Hepatocyte (in vitro differentiated cells): Measurements from ENCODE around the gene PCID2. TPM values are rescaled to one million over a fixed set of nuclear protein-coding genes. Genes with fewer than 3 reads are reported as not detected.

ENCODE experiments used
- DNase-seq: peaks from one replicate; pipeline ENCODE4 v3.0.0-alpha.2; 2016; ENCODE audit warnings: low spot score
- H2AFZ ChIP-seq: fragments of 200-600 bp; sonication (generic); 2 replicates; pipeline ENCODE4 v1.6.0; 2016; ENCODE audit warnings: antibody characterized with exemption, mild to moderate bottlenecking
- H3K27ac ChIP-seq: fragments of 200-600 bp; sonication (generic); 2 replicates; pipeline ENCODE4 v1.5.1; 2016; ENCODE audit warnings: mild to moderate bottlenecking
- H3K27me3 ChIP-seq: fragments of 200-600 bp; sonication (generic); 2 replicates; pipeline ENCODE4 v1.6.1; 2016
- H3K36me3 ChIP-seq: fragments of 200-600 bp; sonication (generic); replicated peaks from 2 replicates; pipeline ENCODE4 v1.5.1; 2016; ENCODE audit warnings: low read depth; ENCODE audit not compliant: insufficient read depth
- H3K4me1 ChIP-seq: fragments of 200-600 bp; sonication (generic); 2 replicates; pipeline ENCODE4 v1.5.1; 2016; ENCODE audit warnings: mild to moderate bottlenecking, moderate library complexity; ENCODE audit not compliant: insufficient read depth
- H3K4me2 ChIP-seq: fragments of 200-600 bp; sonication (generic); 2 replicates; pipeline ENCODE4 v1.6.0; 2016
- H3K4me3 ChIP-seq: fragments of 200-600 bp; sonication (generic); 2 replicates; pipeline ENCODE4 v1.5.1; 2016; ENCODE audit warnings: mild to moderate bottlenecking
- H3K79me2 ChIP-seq: fragments of 200-600 bp; sonication (generic); 2 replicates; pipeline ENCODE4 v1.6.0; 2017; ENCODE audit warnings: mild to moderate bottlenecking
- H3K9me2 ChIP-seq: fragments of 200-600 bp; sonication (generic); replicated peaks from 2 replicates; pipeline ENCODE4 v1.6.0; 2017; ENCODE audit warnings: mild to moderate bottlenecking; ENCODE audit not compliant: insufficient read depth
- H3K9me3 ChIP-seq: fragments of 200-600 bp; sonication (generic); 2 replicates; pipeline ENCODE4 v1.5.1; 2016; ENCODE audit warnings: low read depth, mild to moderate bottlenecking
- H4K20me1 ChIP-seq: fragments of 200-600 bp; sonication (generic); 2 replicates; pipeline ENCODE4 v1.6.0; 2016; ENCODE audit warnings: mild to moderate bottlenecking; ENCODE audit not compliant: insufficient read depth, poor library complexity, severe bottlenecking
- EZH2 ChIP-seq: fragments of 200-600 bp; sonication (generic); IDR thresholded peaks from 2 replicates; pipeline ENCODE4 v1.6.1; 2016; ENCODE audit warnings: antibody characterized with exemption, mild to moderate bottlenecking, borderline replicate concordance
- EZH2phosphoT487 ChIP-seq: fragments of 200-600 bp; sonication (generic); IDR thresholded peaks from one replicate; pipeline ENCODE4 v1.6.1; 2018; ENCODE audit warnings: antibody characterized with exemption, mild to moderate bottlenecking, low read depth, moderate library complexity; ENCODE audit not compliant: unreplicated experiment, severe bottlenecking
- WGBS: methylation state at CpG from one replicate; pipeline ENCODE4 v1.1.6; 2016; ENCODE audit warnings: low lambda C conversion rate; ENCODE audit errors: missing lambda C conversion rate; 5-methylcytosine and 5-hydroxymethylcytosine counted together
- polyA plus RNA-seq: library from polyadenylated mRNA; unstranded; fragments of >200 nt; fragmentation: Nextera tagmentation; extraction: Ambion mirVana; gene quantifications from 2 replicates; pipeline ENCODE4 v1.2.1, GENCODE V29; 2016
- total RNA-seq: library from RNA; depleted of rRNA; stranded (reverse); fragments of >200 nt; gene quantifications from 2 replicates; pipeline ENCODE4 v1.2.3, GENCODE V29; 2014
- TF ChIP-seq, protein P1 (sequence below): fragments of 200-600 bp; sonication (generic); IDR thresholded peaks from 2 replicates; pipeline ENCODE4 v1.5.1; 2016; ENCODE audit warnings: antibody characterized with exemption, mild to moderate bottlenecking; ENCODE audit not compliant: poor library complexity

The PCID2 gene
- total and polyA plus RNA-seq, 2 experiments from 2014 or later: 47.5 to 55.4 TPM

GRCh38 chr13:113220877-113221276 is 12.4 kb upstream of the PCID2 start:
- Histone ChIP-seq H4K20me1 (peaks cover 56% of the 10 kb centered on the region), H2AFZ (no peak overlapping the region), H3K9me3 (no peaks in the 10 kb centered on the region), H3K79me2 (peaks cover 94% of the 10 kb centered on the region), H3K36me3 (no peaks in the 10 kb centered on the region), H3K4me3 (no peak overlapping the region), H3K9me2 (no peaks in the 10 kb centered on the region), H3K27me3 (no peaks in the 10 kb centered on the region), H3K27ac (no peak overlapping the region), H3K4me1 (peaks cover 18% of the 10 kb centered on the region), H3K4me2 (no peak overlapping the region)
- TF ChIP-seq, protein P1, sequence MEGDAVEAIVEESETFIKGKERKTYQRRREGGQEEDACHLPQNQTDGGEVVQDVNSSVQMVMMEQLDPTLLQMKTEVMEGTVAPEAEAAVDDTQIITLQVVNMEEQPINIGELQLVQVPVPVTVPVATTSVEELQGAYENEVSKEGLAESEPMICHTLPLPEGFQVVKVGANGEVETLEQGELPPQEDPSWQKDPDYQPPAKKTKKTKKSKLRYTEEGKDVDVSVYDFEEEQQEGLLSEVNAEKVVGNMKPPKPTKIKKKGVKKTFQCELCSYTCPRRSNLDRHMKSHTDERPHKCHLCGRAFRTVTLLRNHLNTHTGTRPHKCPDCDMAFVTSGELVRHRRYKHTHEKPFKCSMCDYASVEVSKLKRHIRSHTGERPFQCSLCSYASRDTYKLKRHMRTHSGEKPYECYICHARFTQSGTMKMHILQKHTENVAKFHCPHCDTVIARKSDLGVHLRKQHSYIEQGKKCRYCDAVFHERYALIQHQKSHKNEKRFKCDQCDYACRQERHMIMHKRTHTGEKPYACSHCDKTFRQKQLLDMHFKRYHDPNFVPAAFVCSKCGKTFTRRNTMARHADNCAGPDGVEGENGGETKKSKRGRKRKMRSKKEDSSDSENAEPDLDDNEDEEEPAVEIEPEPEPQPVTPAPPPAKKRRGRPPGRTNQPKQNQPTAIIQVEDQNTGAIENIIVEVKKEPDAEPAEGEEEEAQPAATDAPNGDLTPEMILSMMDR: no peak
- no peak for TF ChIP-seq EZH2
- TF ChIP-seq EZH2phosphoT487: no peak
- no peak for DNase-seq
- 95% methylated on average over 7 of the region's 7 CpGs for WGBS

- peak; percentile 85 for DNase-seq
- H3K9me3 ChIP-seq: no peaks in the 10 kb centered on the region
- 69% methylated on average over 13 of the region's 13 CpGs for WGBS
- no peaks in the 10 kb centered on the region for H3K36me3 ChIP-seq
- peaks cover 18% of the 10 kb centered on the region for H3K4me1 ChIP-seq
- no peak overlapping the region for H3K4me2 ChIP-seq
- no peaks in the 10 kb centered on the region for H3K9me2 ChIP-seq
- TF ChIP-seq EZH2phosphoT487: no peak
- TF ChIP-seq, protein P1: no peak
- TF ChIP-seq EZH2: no peak
- peaks cover 94% of the 10 kb centered on the region for H3K79me2 ChIP-seq
- peaks cover 63% of the 10 kb centered on the region for H4K20me1 ChIP-seq
- no peak overlapping the region for H3K4me3 ChIP-seq
- peak overlapping the region; percentile 61 for H3K27ac ChIP-seq
- no peaks in the 10 kb centered on the region for H3K27me3 ChIP-seq
- no peak overlapping the region for H2AFZ ChIP-seq
These were observed 11.7 kb upstream of the PCID2 start for GRCh38 chr13:113220141-113220598.

DNA sequence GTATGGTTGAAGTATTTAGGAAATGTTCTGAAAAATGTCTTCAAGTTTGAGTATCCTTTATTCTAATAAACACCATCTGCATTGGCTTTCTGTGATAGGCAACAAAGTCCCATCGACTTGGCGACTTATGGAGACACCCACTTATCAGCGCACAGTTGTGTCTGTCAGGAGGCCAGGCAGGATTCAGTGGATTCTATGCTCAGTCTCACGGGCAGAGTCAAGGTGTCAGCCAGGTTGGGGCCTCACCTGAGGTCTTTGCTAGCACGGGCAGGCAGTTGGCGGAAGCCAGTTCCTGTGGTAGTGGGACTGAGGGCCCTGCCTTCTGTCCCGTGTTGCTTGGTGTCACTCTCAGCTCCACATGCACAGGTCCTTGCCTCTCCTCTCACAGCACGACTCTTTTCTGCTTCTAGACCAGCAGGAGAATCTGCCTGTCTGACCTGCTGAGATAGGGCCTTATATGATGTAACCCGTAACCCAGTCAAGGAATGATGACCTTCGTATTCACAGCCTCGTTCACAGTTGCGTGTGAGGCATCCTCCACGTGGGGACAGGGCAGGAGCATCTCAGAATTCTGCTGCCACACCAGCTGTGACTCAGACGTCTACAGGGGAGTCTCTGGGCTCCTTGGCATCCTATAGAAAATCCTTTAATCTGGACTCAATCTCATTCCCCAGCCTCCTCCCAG is 10.9 kb upstream of the PCID2 start:
- Histone ChIP-seq H2AFZ (no peak overlapping the region), H3K27me3 (no peaks in the 10 kb centered on the region), H3K4me2 (no peak overlapping the region), H3K4me3 (no peak overlapping the region), H3K9me3 (no peaks in the 10 kb centered on the region), H4K20me1 (peaks cover 71% of the 10 kb centered on the region), H3K9me2 (no peaks in the 10 kb centered on the region), H3K27ac (peak overlapping the region; percentile 61), H3K36me3 (no peaks in the 10 kb centered on the region), H3K4me1 (peaks cover 18% of the 10 kb centered on the region), H3K79me2 (peaks cover 94% of the 10 kb centered on the region)
- 85% methylated on average over 14 of the region's 14 CpGs for WGBS
- TF ChIP-seq EZH2: no peak
- peak; percentile 33 for DNase-seq

DNA sequence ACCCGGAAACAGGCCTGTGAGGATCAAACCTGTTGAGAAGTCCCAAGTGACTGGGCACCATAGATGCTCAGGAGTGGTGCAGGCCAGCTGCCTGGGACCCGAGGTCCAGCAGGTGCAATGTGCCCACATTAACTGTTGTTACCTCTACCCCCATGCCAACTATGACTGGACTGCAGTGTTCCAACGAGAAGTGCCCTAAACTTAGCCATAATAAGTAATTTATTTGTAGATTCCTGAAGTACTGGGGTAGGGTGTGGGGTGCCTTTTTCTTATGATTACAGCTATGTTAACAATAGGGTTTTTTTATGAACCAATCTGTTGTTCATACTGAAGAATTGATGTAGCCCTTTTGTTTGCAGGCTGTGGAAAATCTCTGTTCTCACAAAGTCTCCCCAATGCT is 10.1 kb upstream of the PCID2 start:
- WGBS: 82% methylated on average over 2 of the region's 3 CpGs
- H3K4me3 ChIP-seq: no peak overlapping the region
- H3K9me2 ChIP-seq: no peaks in the 10 kb centered on the region
- DNase-seq: no peak
- H3K79me2 ChIP-seq: peaks cover 96% of the 10 kb centered on the region
- H4K20me1 ChIP-seq: peaks cover 79% of the 10 kb centered on the region
- TF ChIP-seq EZH2 (no peak), EZH2phosphoT487 (no peak)
- TF ChIP-seq, protein P1: no peak
- no peak overlapping the region for H2AFZ ChIP-seq
- H3K4me2 ChIP-seq: no peak overlapping the region
- no peaks in the 10 kb centered on the region for H3K36me3 ChIP-seq
- no peak overlapping the region for H3K27ac ChIP-seq
- H3K27me3 ChIP-seq: no peaks in the 10 kb centered on the region
- peaks cover 18% of the 10 kb centered on the region for H3K4me1 ChIP-seq
- H3K9me3 ChIP-seq: no peaks in the 10 kb centered on the region
